Middle frontal gyrus (tissue), 1 donor: ENCODE results near the gene ARHGEF9.

Experiments used
- DNase-seq: peaks from one replicate; pipeline ENCODE4 v3.0.0-alpha.2; 2015; ENCODE audit warnings: low spot score; ENCODE audit errors: extremely low spot score

ARHGEF9 gene

DNA sequence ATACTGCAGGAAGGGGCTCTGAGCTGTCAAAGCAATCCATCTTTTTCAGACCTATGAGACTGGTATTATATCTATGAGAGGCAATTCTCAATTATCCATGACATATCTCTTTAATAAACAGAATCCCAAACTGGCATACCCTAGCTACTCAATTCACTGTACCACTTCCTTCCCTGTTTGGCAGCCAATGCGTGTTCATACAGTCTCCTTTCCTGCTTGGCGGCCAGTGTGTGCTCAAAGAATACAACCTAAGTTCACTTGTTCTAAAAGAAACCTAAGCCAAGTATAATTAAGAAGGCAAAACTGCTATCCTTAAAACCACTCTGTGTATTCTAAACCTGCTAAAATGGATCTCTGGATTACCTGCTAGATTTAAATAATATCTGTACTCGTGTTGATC, 38.3 kb downstream of the ARHGEF9 start:
- no peak for DNase-seq

DNA sequence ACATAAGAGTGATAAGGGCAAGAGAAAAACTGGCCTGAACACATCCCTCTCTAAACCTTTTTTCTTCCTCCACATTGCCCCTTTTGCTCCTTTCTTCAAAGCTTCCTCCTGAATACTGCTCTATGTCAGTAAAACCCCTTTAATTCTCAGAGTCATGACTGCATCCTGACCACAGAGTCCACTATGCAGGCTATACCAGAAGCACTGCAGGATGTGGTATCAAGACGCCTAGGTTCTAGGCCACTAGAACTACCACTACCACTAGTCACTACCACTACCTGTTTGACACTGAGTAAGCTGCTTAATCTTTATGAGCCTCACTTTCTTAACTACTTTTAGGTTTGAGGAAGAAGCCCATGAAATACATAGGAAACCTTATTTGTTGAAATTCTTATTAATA, 38.7 kb downstream of the ARHGEF9 start:
- no peak for DNase-seq

DNA sequence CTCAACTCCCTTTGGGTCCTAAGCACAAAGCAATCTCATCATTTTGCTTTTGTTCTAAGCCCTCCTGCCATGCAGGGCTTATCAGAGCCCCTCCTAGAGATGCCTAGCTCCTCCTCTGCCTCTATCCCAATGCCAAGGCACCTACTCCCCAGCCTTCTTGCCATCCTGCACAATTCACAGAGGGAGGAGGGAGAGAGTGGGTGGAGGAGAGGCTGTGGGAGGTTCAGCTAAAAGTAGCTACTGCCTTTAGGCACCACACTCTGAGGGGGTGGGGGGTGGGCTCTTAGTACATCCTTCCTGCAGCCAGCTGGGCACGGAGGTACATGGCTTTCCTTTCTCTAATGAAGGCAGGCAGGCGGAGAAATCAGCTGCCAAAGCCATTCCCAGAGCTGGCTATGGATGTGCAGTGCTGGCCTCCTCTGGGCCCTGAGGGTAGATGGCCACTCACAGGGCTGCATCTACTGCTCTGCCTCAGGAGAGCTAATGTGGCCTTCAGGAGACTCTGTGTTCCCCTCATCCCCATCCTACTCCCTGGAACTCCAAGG, 40.1 kb downstream of the ARHGEF9 start:
- no peak for DNase-seq

DNA sequence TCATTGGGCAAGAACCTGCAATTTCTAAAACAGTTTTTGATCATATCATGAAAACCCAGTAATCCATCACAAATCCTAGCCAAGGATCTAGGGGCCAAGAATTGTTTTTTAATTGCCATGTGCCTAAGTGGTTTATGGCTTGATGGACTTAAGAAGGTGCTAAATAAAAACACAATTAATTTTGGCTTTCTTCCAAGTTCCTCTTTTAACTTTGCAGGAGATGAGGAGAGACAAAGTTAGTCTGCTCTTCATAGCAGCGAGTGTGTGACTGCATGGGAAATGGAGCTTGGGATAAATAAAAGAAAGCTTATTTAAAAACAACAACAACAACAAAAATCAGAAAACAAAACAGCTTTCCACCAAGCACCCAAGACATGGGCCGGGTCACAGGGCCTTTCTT, 41.4 kb downstream of the ARHGEF9 start:
- no peak for DNase-seq

DNA sequence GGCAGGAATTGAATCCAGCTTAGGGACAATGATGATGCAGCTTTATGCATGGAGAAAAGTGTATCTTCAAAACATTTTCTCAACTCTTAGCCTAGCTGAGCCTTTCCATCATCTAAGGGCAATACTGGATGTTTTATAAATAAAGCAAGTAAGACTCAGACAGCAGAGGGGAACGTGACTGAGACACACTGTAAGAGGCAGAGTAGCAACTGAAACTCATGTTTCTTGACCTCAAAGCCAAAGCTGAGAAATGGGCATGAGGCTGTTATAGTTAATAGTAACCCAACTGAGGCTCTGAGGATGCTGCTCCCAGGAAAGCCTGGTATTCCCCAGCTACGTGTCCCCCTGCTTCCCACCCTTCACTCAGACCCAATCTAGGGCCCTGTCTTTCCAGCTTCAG, 44.6 kb downstream of the ARHGEF9 start:
- no peak for DNase-seq

DNA sequence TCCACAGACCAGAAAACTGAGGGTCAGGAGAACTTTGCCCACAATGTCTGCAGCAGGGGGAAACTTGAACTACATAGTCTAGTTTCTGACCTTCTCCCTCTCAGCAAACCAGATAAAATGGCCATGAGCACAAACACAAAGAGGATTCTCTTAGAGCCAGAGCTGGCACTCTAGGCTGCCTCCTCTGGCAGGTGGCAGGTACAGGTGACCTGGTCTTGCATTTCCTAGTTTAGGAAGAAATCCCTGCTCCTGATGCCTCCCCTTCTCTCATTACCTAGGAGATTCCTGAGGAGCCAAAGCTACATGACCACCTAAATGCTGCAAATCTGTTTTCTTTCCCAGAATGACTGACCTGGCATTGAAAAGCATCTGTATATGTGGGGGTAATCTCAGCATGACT, 45.1 kb downstream of the ARHGEF9 start:
- no peak for DNase-seq

DNA sequence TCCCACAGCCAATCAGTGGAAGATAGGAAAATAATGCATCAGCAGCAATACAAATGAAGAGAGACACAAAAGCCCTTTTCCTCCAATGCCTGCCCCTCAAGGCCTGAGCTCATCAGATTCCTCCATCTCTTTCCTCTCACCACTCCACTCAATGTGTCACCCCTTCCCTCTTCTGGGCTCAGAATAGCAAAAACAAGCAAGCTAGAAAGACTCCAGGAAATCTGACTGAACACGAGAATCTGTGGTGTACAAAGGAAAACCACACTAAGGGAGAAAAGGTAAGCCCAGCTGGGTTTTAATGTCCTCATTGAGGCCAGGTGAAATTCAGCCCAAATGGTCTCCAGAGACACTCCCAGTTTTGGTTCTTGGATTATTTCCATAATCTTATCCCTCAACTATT, 46.3 kb downstream of the ARHGEF9 start:
- no peak for DNase-seq

DNA sequence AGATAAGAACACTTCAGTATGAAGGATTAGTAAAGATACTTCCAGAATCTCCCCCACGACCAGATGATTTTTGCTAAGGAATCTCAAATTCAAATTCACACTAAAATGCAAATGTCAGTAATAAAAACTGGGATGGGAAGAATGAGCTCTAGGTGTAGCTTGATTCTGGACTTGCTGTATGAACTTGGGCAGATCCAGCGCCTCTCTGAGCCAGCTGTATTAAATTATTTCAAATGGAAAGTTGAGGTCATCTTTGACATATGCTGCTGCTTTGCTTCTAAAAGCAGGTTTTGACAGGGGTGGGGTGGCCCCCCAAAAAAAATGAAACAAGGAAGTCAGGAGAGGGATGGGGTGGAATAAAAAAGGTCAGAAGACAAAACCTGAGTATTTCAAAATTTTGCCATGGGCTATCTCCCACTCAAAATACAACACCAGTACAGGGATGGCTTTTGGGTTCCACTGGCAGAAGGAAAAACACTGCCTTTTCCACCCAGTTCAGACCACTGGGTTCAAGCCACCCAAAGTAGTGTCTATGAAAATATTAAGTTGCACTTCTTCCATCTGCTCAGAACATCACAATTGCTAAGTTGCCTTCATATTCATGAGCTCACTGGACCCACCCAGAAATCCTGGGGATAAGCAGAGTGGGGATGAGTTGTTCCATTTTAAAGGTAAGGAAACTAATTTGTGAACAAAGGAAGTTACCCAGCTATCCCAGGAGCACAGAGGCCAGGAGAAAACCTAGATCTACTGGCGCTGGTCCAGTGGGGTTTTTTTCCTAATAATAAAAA, 47.7 kb downstream of the ARHGEF9 start:
- DNase-seq, result no peak

DNA sequence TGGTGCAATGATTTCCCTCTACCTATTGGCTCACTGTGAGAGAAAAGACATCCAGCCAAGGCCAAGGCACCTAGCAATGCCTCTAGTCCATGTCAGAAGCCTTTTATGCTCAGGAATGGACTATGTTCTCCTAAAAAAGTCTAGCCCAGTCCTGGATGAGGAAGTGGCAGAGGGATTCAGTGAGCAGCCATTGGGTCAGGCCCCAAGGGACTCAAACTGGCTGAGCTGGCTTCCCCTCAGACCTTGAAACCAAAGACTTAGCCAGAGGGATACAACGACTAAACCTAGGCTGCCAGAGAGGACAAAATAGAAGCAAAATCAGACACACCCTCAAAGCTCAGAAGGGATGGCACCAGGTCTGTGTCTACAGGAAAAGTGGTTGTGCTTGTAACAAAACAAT, 49.1 kb downstream of the ARHGEF9 start:
- no peak for DNase-seq

DNA sequence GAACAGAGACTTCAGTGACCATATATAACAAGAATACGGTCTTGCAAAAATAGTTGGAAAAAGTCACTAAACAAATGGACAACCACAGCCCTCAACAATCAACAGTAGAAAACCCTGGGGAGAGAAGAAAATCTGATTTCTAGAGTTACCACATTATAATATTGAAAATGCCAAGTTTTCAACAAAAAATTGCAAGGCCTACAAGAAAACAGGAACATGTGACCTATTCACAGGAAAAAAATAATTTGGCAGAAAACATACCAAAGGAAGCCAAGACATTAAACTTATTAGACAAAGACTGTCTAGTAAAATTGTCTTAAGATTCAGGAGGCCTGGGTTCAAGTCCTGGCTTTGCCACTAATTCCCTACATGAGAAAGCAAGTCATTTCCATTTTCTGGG, 64.7 kb downstream of the ARHGEF9 start:
- DNase-seq, result no peak

DNA sequence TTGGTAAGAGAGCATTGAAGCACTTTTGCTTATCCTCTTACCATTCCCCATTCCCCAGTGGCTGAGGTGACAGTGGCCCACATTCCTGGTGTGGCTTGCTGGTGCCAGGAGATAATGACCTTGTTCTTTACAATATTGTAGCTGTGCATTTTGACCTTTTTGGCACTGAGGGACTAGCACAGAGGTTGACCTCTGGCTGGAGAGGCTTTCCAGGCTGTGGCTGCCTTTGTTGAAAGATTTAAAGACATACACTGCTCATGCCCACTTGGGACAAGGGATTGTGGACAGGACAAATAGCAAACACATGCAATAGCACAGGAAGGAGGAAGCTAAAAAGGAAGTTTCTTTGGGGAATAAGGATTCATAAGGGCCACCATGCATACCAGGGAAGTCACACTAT, 65.4 kb downstream of the ARHGEF9 start:
- DNase-seq, result no peak

DNA sequence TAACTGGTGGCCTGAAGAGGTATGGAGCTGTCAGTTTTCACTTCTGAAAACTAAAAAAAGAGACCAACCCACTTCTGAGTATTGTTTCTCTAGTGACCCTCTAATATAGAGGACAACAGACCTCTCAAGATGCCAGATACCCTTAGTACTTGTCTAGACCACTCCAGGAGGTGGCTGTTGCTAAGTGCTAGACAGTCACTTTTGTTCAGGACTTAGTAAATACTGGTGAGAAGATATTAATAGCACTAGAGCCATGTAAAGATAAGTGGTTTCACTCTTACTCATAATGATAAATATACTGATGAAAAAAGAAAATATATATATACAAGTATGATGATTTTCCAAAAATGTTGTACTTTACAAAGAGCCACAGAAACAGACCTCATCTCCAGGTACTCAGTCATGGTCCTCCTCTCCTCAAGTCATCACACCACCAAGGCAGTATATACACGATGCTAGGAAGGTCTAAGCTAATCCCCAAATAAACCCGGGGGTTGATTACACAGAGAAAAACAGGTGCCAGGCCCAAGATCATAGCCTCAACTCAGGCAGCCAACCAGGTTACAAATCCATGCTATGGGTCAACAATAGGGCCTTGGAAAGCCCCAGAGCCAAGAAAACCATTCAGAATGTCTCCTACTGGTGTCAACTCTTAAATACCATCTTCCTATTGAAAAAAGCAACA, 66.9 kb downstream of the ARHGEF9 start:
- no peak for DNase-seq

DNA sequence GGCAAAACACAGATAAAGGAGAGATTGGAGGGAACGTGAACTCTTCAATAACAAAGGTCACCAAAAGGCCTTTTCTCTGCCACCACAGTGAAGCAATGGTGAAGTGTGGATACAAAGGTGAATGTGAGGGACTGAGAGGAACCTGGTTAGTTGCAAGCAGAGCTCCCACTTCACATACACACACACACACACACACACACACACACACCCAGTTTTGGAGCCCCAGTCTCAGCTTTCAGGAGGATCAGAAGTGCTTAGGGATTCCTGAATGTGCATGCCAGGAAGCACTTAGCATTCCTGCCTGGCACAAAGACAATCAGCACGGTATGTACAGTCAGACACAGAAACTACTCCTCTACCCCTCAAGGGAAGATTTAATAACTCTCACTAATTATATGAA, 71.5 kb downstream of the ARHGEF9 start:
- DNase-seq, result no peak

DNA sequence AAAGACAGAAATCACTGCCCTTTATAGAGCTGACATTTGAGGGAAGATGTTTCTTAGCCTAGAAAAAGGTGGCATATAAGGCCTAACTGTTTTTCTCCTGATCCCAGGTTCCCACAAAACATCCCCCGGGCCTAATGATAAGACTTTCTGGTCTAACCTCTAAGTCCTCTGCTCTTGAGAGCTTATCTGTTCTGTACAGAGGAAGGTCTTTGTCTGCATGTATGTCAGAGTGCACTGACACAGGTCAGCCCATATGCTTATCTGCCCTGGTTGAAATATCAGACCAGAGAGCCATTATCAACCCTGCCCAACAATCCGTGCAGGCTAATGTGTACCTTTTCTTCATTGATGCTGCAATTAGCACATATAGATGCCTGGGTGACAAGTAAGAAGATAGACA, 76.2 kb downstream of the ARHGEF9 start:
- no peak for DNase-seq

DNA sequence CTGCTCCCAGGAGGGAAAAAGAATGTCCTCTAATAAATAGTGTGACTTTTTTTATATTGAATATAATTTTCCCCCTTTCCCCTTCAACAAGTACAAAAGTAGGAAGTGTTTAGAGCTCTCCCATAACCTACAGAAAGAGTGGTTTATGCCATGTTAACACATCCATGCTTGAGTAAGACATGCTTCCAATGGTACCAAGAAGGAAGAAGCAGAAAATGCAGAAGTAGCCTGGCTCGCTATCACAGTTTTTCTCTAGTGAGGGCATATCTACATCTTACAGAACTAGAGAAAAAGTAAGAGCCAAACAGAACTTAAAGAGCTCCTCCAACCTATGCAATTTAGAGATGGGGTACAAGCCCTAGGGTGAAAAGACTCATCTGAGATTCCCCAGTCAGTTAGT, 82.5 kb downstream of the ARHGEF9 start:
- DNase-seq, result no peak

DNA sequence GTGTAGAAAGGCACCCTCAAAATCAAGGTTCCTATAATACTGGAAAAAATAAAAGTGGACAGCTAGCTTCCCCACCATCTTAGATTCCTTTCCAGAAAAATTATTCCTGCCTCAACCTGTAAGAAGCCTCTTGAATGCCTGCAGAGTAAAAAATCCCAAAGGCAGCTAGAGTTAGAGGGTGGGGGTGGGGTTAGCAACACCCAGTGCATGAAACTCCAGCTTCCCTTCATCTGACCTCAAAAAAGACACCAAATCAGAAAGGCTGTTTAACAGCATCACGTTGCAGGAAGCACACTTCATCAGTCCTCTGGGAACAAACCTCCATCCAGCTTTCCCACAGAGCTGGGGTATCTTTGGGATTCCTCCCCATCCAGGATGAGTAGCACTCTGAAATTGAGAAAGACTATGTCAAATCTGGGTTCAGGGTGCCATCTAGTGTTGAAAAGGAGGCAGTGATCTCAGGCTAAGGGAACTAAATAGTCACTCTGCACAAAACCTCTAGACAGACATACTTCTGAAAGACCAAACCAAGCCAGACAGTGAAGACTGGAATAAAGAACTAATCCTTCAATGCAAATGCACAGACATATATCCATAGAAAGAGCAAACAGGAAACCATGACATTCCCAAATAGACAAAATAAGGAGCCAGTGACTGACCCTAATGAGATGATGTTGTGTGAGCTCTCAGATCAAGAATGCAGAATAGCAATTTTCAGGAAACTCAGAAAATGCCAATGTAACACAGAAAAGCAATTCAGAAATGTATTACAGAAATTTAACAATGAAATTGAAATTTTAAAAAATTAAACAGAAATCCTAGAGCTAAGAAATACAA, 97.9 kb downstream of the ARHGEF9 start:
- no peak for DNase-seq

DNA sequence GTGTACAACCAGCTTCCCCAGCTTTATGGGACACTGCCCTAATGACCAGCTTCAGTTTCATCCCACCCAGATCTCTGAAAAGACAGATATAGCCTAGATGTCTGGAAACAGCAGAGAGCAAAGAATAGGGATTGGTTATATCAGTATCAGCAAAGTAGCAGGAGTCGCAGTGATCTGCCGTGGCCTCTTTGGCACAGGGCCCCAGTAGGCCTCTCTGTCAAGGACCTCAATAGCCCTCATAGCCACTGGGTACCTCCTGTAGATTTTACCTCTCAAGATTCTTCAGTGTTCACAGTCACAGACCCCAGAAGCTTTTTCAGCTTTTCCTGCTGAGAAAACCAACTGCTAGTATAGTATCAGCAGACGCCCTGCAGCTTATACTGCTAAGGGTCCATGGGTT, 104.6 kb downstream of the ARHGEF9 start:
- DNase-seq, result no peak

DNA sequence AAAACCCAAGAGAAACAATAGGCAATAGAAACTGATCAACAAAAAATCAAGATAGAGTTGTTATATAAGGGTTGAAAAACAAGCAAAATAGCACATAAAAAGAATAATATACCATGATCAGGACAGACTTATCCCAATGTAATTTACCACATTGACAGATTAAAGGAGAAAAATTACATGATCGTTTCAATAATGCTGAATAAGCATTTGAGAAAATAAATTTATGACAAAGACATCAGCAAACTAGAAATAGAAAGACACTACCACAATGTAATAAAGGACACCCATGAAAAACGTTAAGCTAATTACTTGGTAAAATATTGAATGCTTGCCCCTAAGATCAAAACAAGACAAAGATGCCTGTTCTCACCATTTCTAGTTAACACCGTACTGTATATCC, 105.6 kb downstream of the ARHGEF9 start:
- DNase-seq, result no peak

DNA sequence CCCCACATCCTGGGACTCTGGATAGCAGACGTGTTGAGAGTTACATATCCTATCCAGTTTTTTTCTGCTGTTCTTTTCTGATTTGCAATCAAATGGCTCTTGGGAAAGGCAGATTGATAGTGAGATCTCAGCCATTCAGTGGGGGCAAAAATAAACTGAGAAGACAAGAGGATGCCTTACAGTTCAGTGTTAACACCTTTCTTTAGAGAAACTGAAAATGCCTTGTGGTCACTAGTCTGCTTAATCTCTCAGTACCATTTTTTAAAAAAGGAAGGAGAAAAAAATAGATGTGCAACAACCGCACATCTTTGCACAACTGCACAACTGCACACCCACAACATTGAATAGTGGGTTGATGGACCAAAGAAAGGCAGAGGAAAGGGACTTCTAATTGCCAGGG, 109.3 kb downstream of the ARHGEF9 start:
- no peak for DNase-seq

DNA sequence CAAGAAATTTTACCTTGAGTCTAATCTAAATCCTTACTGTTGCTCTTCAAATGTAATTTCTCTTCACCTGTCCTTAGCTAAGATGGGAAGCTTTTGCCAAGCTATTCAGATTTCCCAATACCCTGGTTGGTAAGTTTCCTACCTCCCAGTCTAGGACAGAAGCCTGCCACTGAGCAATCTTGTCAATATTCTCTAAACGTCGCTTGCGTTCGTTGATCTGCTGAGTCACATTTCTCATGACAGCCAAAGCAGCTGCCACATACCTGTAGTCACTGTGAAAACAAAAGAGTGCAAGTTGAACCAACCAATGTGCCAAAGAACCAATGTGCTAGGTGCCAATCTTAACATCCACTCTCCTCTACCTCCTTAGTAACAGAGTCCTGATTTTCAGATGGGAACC, 111.1 kb downstream of the ARHGEF9 start:
- no peak for DNase-seq

DNA sequence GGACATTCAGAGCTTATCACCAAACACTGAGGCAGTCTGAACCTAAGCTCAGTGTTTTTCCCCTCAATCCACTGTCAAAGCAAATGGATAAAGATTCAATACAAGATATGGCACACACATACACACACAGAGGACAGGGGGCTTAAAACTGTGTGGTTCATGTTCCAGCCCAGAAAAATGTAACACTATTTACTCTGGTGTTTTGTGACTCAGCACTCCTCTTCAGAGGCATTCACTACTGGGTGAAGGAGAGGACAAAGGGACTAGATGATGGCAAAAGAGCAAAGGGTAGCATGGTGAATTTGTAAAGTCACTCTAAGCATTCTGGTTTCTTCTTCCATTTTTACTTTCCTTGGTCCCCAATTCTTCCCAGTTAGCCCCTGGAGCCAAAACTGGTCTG, 120.3 kb downstream of the ARHGEF9 start:
- no peak for DNase-seq

DNA sequence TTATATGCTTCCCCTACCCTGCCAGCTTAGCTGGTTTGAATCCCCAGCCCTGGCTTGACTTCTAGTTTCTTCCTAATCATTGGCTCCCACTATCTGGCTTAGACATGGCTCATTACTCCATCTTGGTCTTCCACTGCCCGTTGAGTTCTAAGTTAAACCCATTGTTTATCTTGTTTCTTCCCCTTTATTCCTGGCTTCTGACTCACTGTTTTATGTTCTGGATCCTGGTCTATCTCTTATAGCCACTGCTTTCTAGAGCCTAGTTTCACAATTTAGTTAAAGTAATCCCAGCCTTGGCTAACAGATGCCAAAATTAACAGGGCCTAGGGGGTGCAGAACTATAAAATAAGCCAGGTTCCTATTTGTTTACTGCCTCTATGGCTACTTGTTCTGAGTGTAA, 120.9 kb downstream of the ARHGEF9 start:
- DNase-seq, result no peak
